Trophoblast cell (in vitro differentiated cells and primary cell): Measurements from ENCODE around the gene KCNT2.

Source experiments
- DNase-seq, 2 donors: peaks; one replicate each; pipeline ENCODE4 v3.0.0-alpha.2; 2016
- H2AFZ ChIP-seq: 2 replicates; pipeline ENCODE4 v1.6.1; 2013; ENCODE audit warnings: low read length, moderate library complexity, mild to moderate bottlenecking; ENCODE audit not compliant: insufficient read depth, poor library complexity
- H2AK5ac ChIP-seq: 2 replicates; pipeline ENCODE4 v1.6.1; 2013; ENCODE audit warnings: mild to moderate bottlenecking, low read length
- H2BK120ac ChIP-seq: 2 replicates; pipeline ENCODE4 v1.6.1; 2013; ENCODE audit warnings: low read length, mild to moderate bottlenecking, moderate library complexity; ENCODE audit not compliant: insufficient read depth, poor library complexity
- H2BK12ac ChIP-seq: 2 replicates; pipeline ENCODE4 v1.6.1; 2013; ENCODE audit warnings: mild to moderate bottlenecking, low read length, moderate library complexity
- H2BK5ac ChIP-seq: 2 replicates; pipeline ENCODE4 v1.6.1; 2013; ENCODE audit warnings: low read length, low read depth, moderate library complexity, mild to moderate bottlenecking; ENCODE audit not compliant: poor library complexity
- H3K14ac ChIP-seq: 2 replicates; pipeline ENCODE4 v1.6.1; 2013; ENCODE audit warnings: mild to moderate bottlenecking, low read length
- H3K18ac ChIP-seq: 2 replicates; pipeline ENCODE4 v1.6.1; 2013; ENCODE audit warnings: mild to moderate bottlenecking, low read length
- H3K23ac ChIP-seq: 2 replicates; pipeline ENCODE4 v1.6.1; 2013; ENCODE audit warnings: low read length
- H3K27ac ChIP-seq: 2 replicates; pipeline ENCODE4 v1.5.1; 2013; ENCODE audit warnings: low read depth, mild to moderate bottlenecking, inconsistent platforms, low read length, moderate library complexity
- H3K27me3 ChIP-seq: 2 replicates; pipeline ENCODE4 v1.6.1; 2013; ENCODE audit warnings: inconsistent platforms, mild to moderate bottlenecking, low read length, moderate library complexity; ENCODE audit not compliant: insufficient read depth
- H3K36me3 ChIP-seq, 2 experiments: 1 replicate in 1 of 2; 2 replicates in 1 of 2; pipeline ENCODE4 v1.6.1; 2013; ENCODE audit warnings: low read length in 2 of 2, mild to moderate bottlenecking in 2 of 2, moderate library complexity in 1 of 2; ENCODE audit not compliant: insufficient read depth in 2 of 2, control insufficient read depth in 1 of 2
- H3K4ac ChIP-seq: 2 replicates; pipeline ENCODE4 v1.6.1; 2013; ENCODE audit warnings: low read depth, mild to moderate bottlenecking, low read length, moderate library complexity
- H3K4me1 ChIP-seq, 2 experiments: 1 replicate in 1 of 2; 2 replicates in 1 of 2; pipeline ENCODE4 v1.6.1; 2013; ENCODE audit warnings: low read length in 2 of 2, mild to moderate bottlenecking in 2 of 2, moderate library complexity in 1 of 2; ENCODE audit not compliant: insufficient read depth in 2 of 2, control insufficient read depth in 1 of 2
- H3K4me2 ChIP-seq: 2 replicates; pipeline ENCODE4 v1.6.1; 2013; ENCODE audit warnings: inconsistent platforms, mild to moderate bottlenecking, low read length, moderate library complexity
- H3K4me3 ChIP-seq: 2 replicates; pipeline ENCODE4 v1.5.1; 2013; ENCODE audit warnings: mild to moderate bottlenecking, low read depth, low read length, inconsistent platforms
- H3K79me1 ChIP-seq: one replicate; pipeline ENCODE4 v1.6.1; 2013; ENCODE audit warnings: low read length
- H3K79me2 ChIP-seq: 2 replicates; pipeline ENCODE4 v1.6.1; 2013; ENCODE audit warnings: low read length, mild to moderate bottlenecking; ENCODE audit not compliant: control insufficient read depth, insufficient read depth, poor library complexity
- H3K9ac ChIP-seq: 2 replicates; pipeline ENCODE4 v1.6.1; 2013; ENCODE audit warnings: mild to moderate bottlenecking, low read length
- H3K9me3 ChIP-seq: 2 replicates; pipeline ENCODE4 v1.6.1; 2013; ENCODE audit warnings: low read depth, mild to moderate bottlenecking, control low read depth, inconsistent platforms, low read length; ENCODE audit not compliant: insufficient read depth
- H4K12ac ChIP-seq: 2 replicates; pipeline ENCODE4 v1.6.1; 2013; ENCODE audit warnings: low read depth, mild to moderate bottlenecking, low read length, moderate library complexity
- H4K8ac ChIP-seq: 2 replicates; pipeline ENCODE4 v1.6.1; 2013; ENCODE audit warnings: low read depth, mild to moderate bottlenecking, low read length, moderate library complexity
- H4K91ac ChIP-seq: one replicate; pipeline ENCODE4 v1.6.1; 2013; ENCODE audit warnings: low read depth, mild to moderate bottlenecking, low read length, moderate library complexity
- WGBS: extraction: QIAGEN DNeasy Blood & Tissue Kit; methylation state at CpG from one replicate; pipeline ENCODE4 v1.1.7; 2013; ENCODE audit warnings: missing lambda C conversion rate; ENCODE audit not compliant: insufficient read length, insufficient coverage; ENCODE audit errors: extremely low coverage; 5-methylcytosine and 5-hydroxymethylcytosine counted together

The KCNT2 gene

DNA sequence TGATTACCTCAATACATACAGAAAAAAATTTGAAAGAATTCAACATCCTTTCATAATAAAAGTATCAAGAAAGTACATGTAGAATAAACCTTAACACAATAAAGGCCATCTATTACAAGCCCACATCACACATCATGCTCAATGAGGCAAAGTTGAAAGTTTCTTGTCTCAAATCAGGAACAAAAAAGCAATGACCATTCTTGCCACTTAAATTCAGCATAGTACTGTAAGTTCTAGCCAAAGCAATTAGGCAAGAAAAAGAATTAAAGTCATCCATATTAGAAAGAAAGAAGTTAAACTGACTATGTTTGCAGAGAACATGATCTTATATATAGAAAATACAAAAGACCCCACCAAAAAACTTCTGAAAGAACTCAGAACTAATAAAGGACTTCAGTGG is 44.5 kb downstream of the KCNT2 start:
- H3K36me3 ChIP-seq, result no peaks in the 10 kb centered on the region
- no peak overlapping the region for H2BK120ac ChIP-seq
- H3K4me3 ChIP-seq, result no peak overlapping the region
- H2AFZ ChIP-seq, result no peak overlapping the region
- H2AK5ac ChIP-seq, result no peak overlapping the region
- no peak overlapping the region for H3K23ac ChIP-seq
- no peak overlapping the region for H3K9ac ChIP-seq
- DNase-seq, result no peak
- no peak overlapping the region for H2BK12ac ChIP-seq
- H2BK5ac ChIP-seq, result no peak overlapping the region
- no peak overlapping the region for H4K8ac ChIP-seq
- H4K91ac ChIP-seq, result no peak overlapping the region
- no peaks in the 10 kb centered on the region for H3K4me1 ChIP-seq
- H3K79me2 ChIP-seq, result no peaks in the 10 kb centered on the region
- H3K18ac ChIP-seq, result no peak overlapping the region
- H3K27me3 ChIP-seq, result no peaks in the 10 kb centered on the region
- no peaks in the 10 kb centered on the region for H3K9me3 ChIP-seq
- H3K4ac ChIP-seq, result no peak overlapping the region
- H3K4me2 ChIP-seq, result no peak overlapping the region
- no peak overlapping the region for H3K27ac ChIP-seq
- H4K12ac ChIP-seq, result no peak overlapping the region
- H3K14ac ChIP-seq, result no peak overlapping the region
- no peaks in the 10 kb centered on the region for H3K79me1 ChIP-seq

DNA sequence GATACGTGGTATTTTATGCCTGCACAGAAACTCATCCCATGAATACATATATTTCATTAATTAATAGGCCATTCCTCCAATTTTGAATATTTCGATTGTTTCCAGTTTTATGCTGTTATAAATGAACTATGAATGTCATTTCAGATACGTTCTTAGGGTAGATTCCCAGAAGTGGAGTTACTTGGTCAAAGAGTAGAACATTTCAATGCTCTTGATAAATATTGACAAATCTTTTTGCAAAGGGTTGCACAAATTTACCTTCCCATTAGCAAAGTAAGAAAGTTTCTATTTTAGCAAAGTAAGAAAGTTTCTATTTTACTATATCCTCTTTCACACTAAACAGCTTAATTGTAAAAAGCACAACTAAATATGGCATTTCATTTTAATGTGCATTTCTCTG is 48.9 kb downstream of the KCNT2 start:
- Histone ChIP-seq H2AK5ac (no peak overlapping the region), H3K4me3 (no peak overlapping the region), H3K36me3 (no peaks in the 10 kb centered on the region), H2BK5ac (no peak overlapping the region), H2BK12ac (no peak overlapping the region), H3K4ac (no peak overlapping the region), H3K9me3 (no peaks in the 10 kb centered on the region), H3K79me2 (no peaks in the 10 kb centered on the region), H3K27me3 (no peaks in the 10 kb centered on the region), H3K27ac (no peak overlapping the region), H3K4me2 (no peak overlapping the region), H3K14ac (no peak overlapping the region), H2AFZ (no peak overlapping the region), H4K91ac (no peak overlapping the region), H4K8ac (no peak overlapping the region), H4K12ac (no peak overlapping the region), H3K23ac (no peak overlapping the region), H3K9ac (no peak overlapping the region), H3K79me1 (no peaks in the 10 kb centered on the region), H3K4me1 (no peaks in the 10 kb centered on the region), H3K18ac (no peak overlapping the region), H2BK120ac (no peak overlapping the region)
- no CpG with 5 or more reads among the region's 3 CpGs for WGBS
- DNase-seq, result no peak

DNA sequence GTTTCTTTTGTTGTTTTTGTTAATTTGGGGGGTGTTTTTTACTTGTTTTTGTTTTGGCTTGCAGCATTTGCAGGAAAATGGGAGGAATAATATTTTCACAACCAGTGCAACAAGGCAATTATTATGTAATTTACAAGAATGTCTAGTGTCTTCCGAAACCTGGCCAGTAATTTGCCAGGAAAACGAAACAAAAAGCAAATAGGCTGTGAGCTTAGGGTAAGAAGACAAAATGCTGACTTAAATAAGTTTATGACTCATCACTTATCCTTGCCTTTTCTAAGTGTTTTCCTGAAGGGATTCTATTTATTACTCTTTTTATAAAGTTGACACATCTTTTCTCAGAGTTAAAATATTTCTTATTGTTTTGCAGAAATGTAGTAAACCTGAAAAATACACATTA is 49.8 kb downstream of the KCNT2 start:
- WGBS, result no CpG with 5 or more reads among the region's 2 CpGs
- Histone ChIP-seq H3K27me3 (no peaks in the 10 kb centered on the region), H4K8ac (no peak overlapping the region), H3K14ac (no peak overlapping the region), H2BK5ac (no peak overlapping the region), H3K36me3 (no peaks in the 10 kb centered on the region), H3K79me2 (no peaks in the 10 kb centered on the region), H3K27ac (no peak overlapping the region), H2AK5ac (no peak overlapping the region), H4K12ac (no peak overlapping the region), H2BK120ac (no peak overlapping the region), H3K79me1 (no peaks in the 10 kb centered on the region), H3K18ac (no peak overlapping the region), H3K23ac (no peak overlapping the region), H3K4me2 (no peak overlapping the region), H2BK12ac (no peak overlapping the region), H3K4ac (no peak overlapping the region), H3K4me1 (no peaks in the 10 kb centered on the region), H4K91ac (no peak overlapping the region), H3K4me3 (no peak overlapping the region), H3K9me3 (no peaks in the 10 kb centered on the region), H3K9ac (no peak overlapping the region), H2AFZ (no peak overlapping the region)
- DNase-seq, result peak; percentile 4 to 84

DNA sequence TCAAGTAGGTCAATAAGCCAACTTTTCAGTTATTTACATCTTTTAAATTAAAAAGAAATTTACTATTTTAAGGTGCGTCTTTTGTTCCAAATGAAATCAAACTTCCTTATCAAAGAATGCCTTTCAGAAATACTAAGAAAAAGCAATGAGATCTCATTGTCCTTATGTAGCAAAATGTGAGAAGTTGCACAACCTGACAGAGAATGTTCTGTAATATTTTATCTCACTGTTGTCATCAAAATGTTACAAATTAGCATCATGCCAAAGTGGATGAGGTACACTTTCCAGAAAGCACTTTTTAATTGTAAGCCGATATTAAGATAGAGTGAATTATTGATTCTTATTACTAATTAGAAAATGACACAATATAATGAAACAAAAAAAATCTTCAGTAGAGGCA is 50.4 kb downstream of the KCNT2 start:
- no peak overlapping the region for H4K91ac ChIP-seq
- H3K18ac ChIP-seq, result no peak overlapping the region
- H3K4ac ChIP-seq, result no peak overlapping the region
- no peak overlapping the region for H4K8ac ChIP-seq
- H3K23ac ChIP-seq, result no peak overlapping the region
- H3K4me3 ChIP-seq, result no peak overlapping the region
- H2AFZ ChIP-seq, result no peak overlapping the region
- WGBS, result no CpG with 5 or more reads among the region's 2 CpGs
- H3K9me3 ChIP-seq, result no peaks in the 10 kb centered on the region
- H2BK12ac ChIP-seq, result no peak overlapping the region
- H4K12ac ChIP-seq, result no peak overlapping the region
- no peak overlapping the region for H3K27ac ChIP-seq
- H3K9ac ChIP-seq, result no peak overlapping the region
- no peaks in the 10 kb centered on the region for H3K36me3 ChIP-seq
- DNase-seq, result peak in 1 of 2 donors; percentile 65
- H2AK5ac ChIP-seq, result no peak overlapping the region
- no peak overlapping the region for H3K4me2 ChIP-seq
- H2BK120ac ChIP-seq, result no peak overlapping the region
- no peaks in the 10 kb centered on the region for H3K79me1 ChIP-seq
- H2BK5ac ChIP-seq, result no peak overlapping the region
- no peaks in the 10 kb centered on the region for H3K4me1 ChIP-seq
- H3K79me2 ChIP-seq, result no peaks in the 10 kb centered on the region
- H3K14ac ChIP-seq, result no peak overlapping the region
- H3K27me3 ChIP-seq, result no peaks in the 10 kb centered on the region

DNA sequence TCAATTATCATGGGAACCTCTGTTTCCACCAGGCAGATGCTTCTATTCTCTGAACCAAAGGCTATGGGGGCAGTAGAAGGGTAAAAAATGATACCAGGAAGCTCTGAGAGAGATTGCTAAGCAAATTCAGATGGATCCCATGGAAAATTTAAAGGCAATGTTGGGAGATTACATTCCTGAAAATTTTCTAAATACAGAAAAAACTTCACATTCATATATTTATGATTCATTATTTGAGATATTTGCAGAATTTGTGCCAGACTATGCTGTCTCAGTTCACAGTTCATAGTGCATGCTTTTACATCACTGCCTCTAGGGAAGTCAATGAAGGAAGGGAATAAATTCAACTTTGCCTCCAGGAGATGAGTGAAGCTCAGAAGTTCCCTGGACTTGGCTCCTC is 57.5 kb downstream of the KCNT2 start:
- Histone ChIP-seq H3K4me3 (no peak overlapping the region), H3K79me1 (no peaks in the 10 kb centered on the region), H2BK120ac (no peak overlapping the region), H3K9me3 (no peaks in the 10 kb centered on the region), H3K14ac (no peak overlapping the region), H3K23ac (no peak overlapping the region), H2BK5ac (no peak overlapping the region), H3K27ac (no peak overlapping the region), H3K9ac (no peak overlapping the region), H3K36me3 (no peaks in the 10 kb centered on the region), H2AK5ac (no peak overlapping the region), H2BK12ac (no peak overlapping the region), H3K79me2 (no peaks in the 10 kb centered on the region), H3K18ac (no peak overlapping the region), H3K4ac (no peak overlapping the region), H2AFZ (no peak overlapping the region), H4K91ac (no peak overlapping the region), H3K4me2 (no peak overlapping the region), H4K8ac (no peak overlapping the region), H3K4me1 (no peaks in the 10 kb centered on the region), H3K27me3 (no peaks in the 10 kb centered on the region), H4K12ac (no peak overlapping the region)
- DNase-seq, result peak in 1 of 2 donors; percentile 65
